KG1 (cell line): ENCODE data around the gene LRRC8B.
"Not testable (repeated sequence)": the region's sequence is repeated elsewhere in the genome, so short reads cannot be mapped to it uniquely, and the experiment has no call there.

Source experiments
- DNase-seq: peaks from one replicate; lab custom pipeline; 2025; lab: John Stamatoyannopoulos, UW

LRRC8B gene

DNA sequence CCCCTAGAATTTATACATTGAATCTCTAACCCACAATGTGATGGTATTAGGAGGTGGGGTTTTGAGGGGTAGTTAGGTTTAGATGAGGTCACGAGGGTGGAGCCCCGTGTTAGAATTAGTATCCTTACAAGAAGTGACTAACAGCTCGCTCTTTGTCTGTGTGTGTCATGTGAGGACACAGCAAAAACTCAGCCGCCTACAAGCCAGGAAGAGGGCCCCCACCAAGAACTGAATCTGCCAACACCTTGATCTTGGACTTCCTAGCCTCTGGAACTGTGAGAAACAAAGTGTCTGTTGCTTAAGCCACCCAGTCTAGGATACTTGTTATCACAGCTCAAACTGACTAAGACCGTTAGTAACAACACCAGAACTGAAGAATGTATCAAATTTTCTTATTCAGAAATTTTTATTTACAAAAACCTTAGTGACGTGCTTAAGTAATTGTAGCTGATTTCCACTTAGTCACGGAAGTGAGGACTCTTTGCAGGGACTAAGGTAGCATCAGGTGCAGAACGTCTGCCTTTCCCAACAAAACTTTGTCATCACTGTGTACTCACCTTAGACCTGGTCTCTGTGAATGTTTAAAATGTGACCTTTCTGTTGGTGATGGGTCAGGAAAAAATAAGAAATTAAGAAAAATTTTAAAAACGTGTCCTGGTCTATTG, 83.8 kb downstream of the LRRC8B start:
- DNase-seq, result no peak

DNA sequence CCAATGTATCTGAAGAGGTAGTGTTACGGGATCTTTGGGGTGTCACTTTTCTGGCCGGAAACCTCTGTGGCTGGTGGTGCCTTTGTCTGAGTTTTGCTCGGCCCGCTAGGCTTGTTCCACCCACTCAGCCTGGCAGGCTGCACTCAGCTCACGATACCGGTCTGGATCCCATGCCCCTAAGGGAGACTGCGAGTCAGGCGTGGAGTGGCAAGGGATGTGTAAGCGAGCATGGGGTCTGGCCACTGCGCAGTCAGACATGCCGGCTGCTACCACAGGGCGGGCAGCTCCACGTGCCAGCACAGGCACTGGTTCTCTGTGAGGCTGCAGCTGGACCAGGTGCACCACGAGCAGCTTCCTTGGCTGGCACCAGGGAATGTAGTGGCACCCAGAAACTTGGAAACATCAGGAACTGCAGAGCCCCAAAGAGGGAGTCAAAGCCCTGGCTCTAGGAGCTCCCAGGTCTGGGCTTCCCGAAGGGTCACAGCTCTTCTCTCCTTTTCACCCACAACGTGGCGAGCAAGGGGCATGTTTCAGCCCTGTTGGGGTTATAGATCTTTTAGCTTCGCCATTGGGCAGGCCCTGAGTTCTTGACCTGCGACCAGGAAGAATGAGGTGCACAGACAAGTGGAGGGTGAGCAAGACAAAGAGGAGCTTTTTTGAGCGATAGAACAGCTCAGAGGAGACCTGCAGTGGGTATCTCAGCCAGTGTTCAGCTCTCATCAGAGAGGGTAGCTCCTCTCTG, 84.5 kb downstream of the LRRC8B start:
- DNase-seq, result no peak

DNA sequence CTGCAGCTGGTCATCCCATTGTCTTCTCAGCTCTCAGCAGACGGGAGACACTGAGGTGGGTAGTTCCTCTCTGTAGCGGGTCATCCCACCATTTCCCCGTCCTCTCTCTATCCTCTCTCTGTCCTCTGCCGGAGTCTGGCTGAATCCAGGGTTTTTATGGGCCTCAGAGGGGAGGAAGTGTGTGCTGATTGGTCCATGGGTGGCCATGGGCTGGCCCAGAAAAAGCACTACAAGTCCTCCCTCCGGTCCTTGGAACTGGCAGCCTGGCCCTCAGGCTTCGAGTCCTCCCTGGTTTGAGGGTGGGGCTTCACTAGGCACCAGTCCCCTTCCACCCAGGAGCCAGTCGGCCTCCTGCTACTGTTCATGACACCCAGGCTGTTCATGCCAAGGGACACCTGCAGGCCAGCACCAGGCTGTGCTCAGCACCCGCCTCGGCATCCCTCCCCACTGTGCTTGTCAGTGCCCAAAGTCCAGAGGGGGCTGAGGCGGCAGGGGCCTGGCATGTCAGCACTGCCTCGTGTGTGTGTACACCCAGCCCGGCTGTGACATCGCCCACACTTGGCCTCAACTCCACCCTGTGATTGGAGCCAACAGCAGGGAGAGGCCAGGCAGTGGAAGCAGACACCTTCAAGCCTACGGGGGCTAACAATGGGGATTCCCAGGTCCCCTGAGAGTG, 85.3 kb downstream of the LRRC8B start:
- no peak for DNase-seq

DNA sequence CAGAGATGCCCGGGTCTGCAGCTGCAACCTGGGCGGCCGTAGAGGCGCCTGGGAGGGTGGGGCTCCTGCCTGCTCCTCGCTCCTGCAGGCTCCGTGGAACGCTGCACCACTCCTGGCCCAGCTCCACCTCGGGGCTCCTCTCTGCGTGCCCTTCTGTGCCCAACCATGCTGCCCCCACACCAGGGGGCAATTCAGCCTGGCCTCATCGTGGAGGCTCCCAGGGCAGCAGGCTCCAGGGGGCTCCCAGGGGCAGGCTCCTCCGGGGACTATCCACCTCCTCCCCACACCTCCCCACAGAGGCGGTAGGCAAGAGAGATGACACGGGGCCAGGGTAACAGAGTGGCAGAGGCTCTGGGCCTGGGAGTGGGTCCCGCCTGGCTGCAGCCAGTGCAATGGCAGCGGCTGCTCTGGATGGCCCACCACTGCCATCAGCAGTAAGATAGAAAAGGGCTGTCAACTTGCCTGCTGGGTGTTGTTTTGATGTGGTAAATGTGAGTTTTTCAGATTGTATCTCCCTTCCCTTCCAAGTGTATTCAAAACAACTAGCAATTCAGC, 85.9 kb downstream of the LRRC8B start:
- DNase-seq, result no peak

DNA sequence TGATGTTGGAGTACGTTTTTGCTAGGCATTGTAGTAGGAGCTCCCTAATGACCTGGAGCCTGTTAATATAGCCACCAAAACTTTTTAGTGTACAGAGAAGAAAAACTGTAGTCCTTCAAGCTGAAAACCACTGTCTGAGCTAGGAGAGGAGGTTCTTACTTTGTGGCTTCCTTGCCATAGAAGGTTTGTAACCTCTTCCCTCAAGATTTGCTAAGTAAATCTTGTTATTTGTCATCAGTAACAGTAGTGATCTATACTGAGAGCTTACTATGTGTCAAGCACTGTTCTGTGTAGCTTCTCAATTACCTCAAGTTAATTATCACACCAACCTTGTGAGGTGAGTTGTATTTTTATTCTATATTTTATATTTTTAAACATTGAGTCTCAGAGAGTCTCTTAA, 87.1 kb downstream of the LRRC8B start:
- DNase-seq, result no peak

DNA sequence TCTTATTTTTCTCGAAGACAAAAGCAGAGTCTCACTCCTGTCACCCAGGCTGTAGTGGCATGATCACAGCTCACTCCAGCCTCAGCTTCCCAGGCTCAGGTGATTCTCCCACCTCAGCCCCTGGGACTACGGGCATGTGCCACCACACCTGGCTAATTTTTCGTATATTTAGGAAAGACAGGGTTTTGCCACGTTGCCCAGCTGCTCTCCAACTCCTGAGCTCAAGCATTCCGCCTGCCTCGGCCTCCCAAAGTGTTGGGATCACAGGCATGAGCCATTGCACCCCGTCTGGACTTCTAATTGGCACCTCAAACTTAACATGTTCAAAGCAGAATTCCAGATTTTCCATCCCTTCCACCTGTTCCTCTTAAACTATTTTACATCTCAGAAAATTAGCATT, 89.3 kb downstream of the LRRC8B start:
- no peak for DNase-seq

DNA sequence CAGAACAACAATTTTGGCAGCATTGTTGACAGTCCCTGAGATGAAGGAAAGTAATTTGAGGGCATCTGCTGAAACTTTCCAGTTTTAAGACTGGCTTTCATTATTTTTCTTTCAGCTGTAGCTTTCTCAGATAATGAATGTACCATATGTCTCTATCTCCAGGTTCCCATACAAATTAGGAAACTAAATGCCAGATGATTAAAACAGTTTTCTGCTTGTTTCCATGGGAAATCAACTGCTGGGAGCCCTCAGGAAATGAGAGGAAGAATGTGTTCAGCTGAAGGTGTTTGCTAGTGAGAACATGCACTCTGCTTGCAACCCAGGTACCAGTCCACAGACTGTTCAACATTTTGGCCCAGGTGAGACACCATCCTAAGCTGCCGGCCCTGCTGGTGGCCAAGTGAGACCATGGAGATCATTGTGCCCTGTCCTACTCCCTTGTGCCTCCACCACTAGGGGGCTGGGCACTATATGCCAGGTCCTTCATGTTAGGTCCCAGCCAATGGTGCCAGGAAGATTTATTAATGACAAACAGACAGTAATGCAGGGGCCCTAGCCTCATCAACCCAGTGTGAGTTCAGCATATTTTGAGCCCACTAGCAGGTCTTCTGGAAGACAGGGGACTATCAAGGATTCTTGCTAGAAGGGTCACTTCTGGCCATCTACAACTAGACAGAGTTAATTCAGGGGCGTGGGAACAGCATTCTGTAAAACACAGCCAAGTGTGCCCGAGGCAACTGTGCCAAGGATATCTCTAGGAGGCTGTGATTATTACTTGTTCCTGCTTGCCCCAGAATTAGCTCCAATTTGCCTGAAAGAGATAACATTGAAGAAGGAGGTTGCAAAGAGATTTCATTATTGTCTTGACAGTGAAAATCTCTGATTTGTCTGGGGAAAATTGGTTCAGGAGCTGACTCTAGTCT, 91.3 kb downstream of the LRRC8B start:
- no peak for DNase-seq

DNA sequence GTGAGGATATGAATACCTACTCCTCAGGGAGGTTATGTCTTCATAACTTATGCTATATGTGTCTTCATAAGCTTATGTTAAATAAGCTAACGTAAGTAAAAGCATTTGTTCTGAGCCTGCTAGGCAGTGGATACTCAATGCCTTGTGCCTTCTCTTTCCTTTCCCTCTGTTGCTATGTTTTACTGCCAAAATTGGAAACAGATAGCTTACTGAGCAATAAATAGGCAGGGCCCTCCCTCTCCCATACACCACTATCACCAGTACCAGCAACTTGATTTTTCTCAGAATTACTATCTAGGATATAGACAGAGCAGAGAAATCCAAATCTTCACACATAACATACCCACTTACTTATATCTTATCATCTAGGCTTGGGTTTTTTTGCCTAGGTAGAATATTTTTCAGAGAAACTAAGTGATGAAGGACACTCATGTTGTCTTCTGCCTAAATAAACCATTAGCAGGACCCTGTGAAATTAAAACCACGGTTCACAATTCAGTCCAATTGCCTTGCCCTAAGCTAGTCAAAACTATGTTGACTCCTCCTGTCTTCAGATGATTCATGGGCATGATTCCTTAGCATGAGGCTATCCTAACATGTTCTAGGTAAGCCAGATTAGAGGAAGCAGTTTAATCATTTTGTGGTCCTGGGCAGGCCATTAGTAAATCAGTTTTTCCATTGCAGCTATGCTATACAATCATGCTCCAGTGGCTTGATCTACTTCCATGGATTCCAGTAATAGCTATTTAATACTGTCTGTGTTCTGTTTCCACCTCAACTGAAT, 92.4 kb downstream of the LRRC8B start:
- DNase-seq, result no peak

DNA sequence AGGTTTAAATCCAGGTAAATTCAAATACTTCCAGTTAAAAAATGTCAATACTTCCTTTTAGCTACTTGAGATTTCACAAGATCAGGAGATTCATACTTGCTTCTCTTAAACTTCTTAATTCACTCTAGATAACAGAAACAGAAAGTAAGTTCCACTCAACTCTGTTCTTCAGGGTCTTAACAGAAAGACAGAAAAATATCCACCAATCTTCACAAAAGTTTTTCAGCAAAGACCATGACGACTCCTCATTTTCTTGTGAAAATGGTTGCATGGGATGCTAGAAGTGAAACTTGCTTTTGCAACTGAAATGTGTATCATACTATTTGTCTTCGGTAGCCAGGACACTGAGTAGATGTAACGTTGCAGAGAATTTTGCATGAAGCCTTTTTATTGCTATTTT, 96.0 kb downstream of the LRRC8B start:
- no peak for DNase-seq

DNA sequence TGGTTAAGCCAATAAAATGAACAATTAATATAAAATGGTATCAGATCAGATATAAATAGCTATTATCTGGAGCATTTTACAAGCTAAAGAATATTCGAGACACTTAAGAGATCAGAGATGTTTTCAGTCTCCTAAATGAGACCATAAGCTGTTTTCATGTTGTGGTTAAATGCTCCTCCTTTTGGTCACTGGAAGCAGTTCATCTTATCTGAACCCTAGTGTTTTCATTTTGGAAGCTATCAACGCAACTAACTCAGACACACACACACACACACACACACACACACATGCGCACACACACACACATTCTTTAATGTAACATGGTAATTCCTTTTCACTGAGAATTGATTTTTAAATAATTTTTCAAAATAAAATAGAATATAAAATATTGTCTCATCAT, 98.3 kb downstream of the LRRC8B start:
- DNase-seq, result no peak

DNA sequence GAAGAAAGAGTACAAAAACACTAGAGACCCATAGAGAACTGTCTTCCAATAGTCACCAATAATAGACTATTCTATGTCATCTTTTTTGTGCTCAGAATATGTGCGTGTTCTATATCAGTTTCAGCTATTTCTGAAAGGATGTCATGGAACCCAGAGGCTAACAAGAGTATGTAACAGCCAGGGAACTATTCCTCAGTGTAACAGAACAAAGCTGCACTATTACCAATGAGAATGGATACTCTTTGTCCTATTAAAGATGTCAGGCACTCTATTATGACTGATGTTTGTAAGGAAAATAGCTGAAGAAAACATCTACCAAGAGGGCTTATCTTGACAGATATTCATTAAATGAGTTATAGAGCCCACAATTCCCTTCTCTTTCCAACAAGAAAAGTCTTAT, 99.7 kb downstream of the LRRC8B start:
- no peak for DNase-seq

DNA sequence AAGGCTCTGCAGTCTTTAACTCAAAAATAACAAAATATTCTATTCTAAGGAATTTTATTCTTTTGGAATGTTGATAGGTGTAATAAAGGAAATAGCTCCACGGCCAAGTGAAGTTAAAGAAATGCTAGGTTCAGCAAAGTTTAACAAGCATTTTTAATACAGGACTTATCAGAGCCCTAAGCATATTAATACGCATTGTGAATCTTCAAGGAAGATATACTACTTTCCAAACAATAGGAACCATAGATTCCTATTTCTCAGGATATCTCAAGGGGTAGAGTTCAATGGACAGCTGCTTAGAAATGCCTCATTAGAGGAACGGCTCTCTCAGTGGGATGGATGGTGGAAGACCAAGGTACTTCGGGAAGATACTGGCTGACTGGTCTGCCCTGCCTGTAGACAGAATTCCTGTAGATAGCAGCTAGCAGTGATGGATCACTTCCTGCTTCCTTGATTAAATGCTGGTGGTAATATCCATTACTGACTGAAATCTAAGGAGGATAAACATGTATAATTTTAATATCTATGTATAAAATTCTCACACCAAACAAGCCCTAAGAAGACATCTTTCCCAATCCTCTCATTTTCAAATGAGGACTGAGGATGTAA, 100.2 kb downstream of the LRRC8B start:
- no peak for DNase-seq

DNA sequence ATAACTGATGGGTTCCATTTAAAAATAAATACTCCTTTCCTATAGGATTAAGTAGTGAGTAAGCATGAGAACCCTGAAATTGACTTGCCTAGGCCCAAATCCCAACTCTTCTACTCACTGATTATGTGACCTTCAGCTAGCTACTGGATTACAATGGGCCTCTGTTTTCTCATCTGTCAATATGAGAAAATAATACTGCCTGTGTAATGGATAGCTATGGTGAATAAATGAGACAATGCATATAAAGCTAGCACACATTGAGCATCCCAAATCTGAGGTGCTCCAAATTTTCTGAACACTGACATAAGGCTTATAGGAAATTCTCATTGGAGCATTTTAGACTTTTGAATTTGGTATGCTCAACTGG, 103.0 kb downstream of the LRRC8B start:
- no peak for DNase-seq

DNA sequence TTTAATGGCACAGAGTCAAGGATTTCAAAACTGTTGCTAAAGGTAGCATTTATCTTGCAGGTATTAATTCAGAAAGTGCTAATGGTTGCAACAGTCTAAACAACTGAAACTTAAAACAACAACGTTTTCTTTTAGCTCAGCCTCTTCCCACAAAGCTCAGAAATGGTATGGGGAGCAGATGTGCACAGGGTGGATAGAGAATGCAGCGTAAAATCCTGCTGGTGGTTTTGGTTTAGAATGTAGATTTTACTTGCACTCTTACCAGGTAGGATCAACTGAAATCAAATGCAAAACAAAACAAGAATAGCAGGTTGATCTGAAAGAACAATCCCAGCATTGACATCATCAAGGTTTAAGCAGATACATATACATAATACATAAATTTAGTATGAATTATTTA, 104.5 kb downstream of the LRRC8B start:
- DNase-seq, result no peak

DNA sequence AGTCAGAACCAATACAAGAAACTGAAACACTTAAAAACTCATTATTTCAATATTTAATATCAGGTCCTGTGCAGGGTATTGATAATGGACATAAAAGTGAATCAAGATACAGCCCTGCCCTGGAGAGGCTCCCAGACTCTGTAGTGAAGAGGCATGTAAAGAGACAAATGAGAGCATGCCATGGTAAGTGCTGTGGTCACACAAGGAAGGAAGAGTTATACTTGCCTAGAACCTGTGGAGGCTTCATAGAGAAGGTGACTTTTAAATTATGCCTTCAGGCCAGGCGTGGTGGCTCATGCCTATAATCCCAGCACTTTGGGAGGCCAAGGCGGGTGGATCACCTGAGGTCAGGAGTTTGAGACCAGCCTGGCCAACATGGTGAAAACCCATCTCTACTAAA, 105.0 kb downstream of the LRRC8B start:
- DNase-seq, result not testable (repeated sequence)

DNA sequence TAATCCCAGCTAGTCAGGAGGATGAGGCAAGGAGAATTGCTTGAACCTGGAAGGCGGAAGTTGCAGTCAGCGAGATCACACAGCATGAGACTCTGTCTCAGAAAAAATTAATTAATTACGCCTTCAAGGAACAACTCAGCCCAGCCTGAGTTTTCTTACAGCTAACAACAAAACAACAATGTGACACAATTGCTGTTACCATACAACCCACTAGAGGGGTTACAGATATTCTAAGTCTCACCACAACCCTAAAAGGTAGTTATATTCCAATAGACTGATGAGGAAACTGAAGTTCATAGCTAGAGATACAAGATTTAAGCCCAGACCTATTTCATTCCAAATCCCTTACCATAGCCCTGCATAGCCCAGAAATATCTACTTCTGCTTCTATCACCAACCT, 105.4 kb downstream of the LRRC8B start:
- DNase-seq, result no peak

DNA sequence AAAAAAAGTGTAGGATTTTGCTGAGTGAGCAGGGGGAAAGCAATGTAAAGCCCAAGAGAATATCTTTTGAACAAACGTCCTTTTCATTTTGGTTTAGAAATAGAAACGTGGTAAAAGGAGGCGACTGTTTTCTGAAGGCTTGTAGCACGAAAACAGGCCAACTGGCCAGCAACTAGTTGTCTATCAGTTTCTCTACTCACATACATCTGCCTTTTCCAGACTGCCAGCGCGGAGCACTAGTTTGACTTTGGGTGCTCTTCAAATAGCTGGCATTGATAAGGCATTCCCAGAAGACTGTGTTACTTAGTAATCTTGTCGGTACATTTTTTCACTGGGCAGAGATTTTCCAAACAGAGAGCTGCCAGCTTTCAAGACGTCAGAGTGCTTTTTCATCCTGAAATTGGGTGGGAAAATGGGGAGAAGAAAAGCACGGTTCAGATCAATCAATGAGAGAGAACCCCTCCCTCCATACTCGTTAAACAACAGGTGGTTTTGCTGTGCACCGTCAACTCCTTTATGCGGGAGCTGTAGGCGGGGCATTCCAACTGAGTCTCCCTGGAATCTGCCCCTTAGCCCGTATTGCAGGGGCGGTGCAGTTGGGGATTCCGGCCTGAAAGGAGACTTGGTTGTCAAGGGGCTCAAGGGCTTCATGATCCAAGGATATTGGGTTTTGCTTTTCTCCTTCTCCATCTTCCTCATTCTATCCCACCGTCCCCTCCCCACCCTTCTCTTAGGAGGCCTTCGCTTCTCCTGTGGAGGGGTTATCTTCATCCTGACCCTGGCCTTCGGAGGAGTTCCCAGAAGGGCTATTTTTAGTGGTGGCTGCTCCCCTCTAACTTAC, 107.4 kb downstream of the LRRC8B start:
- DNase-seq, result no peak

DNA sequence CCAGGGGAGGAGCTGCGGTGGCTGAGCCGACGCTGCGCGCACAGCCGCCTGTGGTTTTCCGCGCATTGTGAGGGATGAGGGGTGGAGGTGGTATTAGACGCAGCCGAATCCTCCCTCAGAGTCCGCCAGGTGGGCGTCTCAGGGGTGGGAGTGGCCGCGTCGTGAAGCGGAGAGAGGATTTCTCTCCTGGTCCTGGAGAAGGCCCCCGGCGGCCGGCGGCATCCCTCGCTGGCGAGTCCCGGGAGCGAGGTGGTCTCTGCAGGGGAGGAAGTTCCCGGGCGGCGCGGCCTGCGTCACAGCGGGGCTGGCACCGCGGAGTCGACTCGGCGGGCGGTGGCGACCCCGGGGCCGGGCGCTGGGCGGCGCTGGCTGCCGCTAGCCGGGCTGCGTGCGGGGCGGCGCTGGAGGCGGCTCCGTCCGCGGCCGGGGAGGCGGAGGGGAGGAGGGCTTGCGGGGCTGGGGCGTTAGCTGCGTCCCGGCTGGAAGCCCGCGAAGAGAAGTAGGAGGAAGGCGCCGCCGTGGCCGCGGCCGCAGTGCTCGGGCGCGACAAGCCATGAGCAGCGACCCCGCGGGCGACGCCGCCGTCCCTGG, 108.1 kb downstream of the LRRC8B start, which contains the start of gene LRRC8C:
LRRC8C (plus strand) TSS at position 464 of the 591 bp plus-strand sequence. CDS start 53,354 bp downstream, outside the sequence.
- peak; percentile 86 for DNase-seq

DNA sequence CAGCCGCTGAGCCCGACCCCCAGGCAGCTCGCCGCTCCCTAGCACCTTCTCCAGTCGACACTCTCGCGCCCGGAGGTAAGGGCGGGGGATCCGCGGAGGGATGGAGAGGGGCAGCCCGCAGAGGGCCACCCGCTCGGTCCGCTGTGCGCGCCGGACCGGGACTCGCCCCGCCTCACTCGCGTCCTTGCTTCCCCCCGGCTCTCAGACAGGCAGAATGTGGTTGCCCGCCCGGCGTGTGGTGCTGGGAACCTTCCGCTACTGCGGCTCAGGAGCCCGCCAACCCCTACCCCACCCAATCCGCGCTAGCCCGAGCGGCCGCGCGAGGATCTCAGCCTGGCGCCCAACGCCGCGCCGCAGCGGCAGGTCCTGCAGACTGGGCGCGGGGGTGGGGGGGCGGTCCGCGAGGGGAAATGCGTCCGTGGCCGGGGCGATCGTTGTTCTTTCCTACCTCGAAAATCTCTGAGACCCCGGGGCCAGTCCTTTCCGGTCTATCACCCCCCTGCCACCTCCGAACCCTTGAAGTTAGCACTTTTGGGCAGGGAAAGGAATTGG, 108.7 kb downstream of the LRRC8B start:
- peak; percentile 57 for DNase-seq
